Esophagus muscularis mucosa (tissue), 4 donors: ENCODE results near the gene OLA1. TPM values are rescaled to one million over a fixed set of nuclear protein-coding genes. Genes with fewer than 3 reads are reported as not detected.

Source experiments
- DNase-seq: peaks from one replicate; pipeline ENCODE4 v3.0.0-alpha.2; 2017; ENCODE audit errors: extremely low spot score
- H3K27ac ChIP-seq, 4 donors: fragments of 200-600 bp; sonication (generic); replicated peaks in 1 of 4; 1 replicate in 3 of 4; 2 replicates in 1 of 4; pipeline ENCODE4 v1.5.1; 2016 to 2019; ENCODE audit warnings: mild to moderate bottlenecking in 1 of 4
- H3K27me3 ChIP-seq, 4 donors: fragments of 200-600 bp; sonication (generic); one replicate each; pipeline versions ENCODE4 v1.5.1 to v1.6.0; 2016 to 2019
- H3K36me3 ChIP-seq, 4 donors: fragments of 200-600 bp; sonication (generic); one replicate each; pipeline ENCODE4 v1.5.1; 2016 to 2019
- H3K4me1 ChIP-seq, 4 donors: fragments of 200-600 bp; sonication (generic); one replicate each; pipeline ENCODE4 v1.5.1; 2016 to 2019
- H3K4me3 ChIP-seq, 4 donors: fragments of 200-600 bp; sonication (generic); 1 replicate in 2 of 4; 2 replicates in 2 of 4; pipeline ENCODE4 v1.5.1; 2016 to 2019; ENCODE audit warnings: mild to moderate bottlenecking in 4 of 4, moderate library complexity in 1 of 4
- H3K9me3 ChIP-seq, 4 donors: fragments of 200-600 bp; sonication (generic); 1 replicate in 3 of 4; 2 replicates in 1 of 4; pipeline ENCODE4 v1.5.1; 2016 to 2019
- EP300 ChIP-seq: sonication (generic); formaldehyde crosslinking; IDR thresholded peaks from one replicate; pipeline ENCODE4 v1.6.1; 2017; ENCODE audit warnings: antibody characterized with exemption
- POLR2A ChIP-seq: fragments of 450-650 bp; IDR thresholded peaks from one replicate; pipeline ENCODE4 v1.6.1; 2017; ENCODE audit warnings: antibody characterized with exemption, moderate library complexity, mild to moderate bottlenecking, low read depth
- POLR2AphosphoS5 ChIP-seq, 2 donors: sonication (generic); formaldehyde crosslinking; IDR thresholded peaks; one replicate each; pipeline ENCODE4 v1.6.1; 2017; ENCODE audit warnings: antibody characterized with exemption in 2 of 2
- WGBS: methylation state at CpG from one replicate; pipeline ENCODE4 v1.1.5; 2018; 5-methylcytosine and 5-hydroxymethylcytosine counted together
- intact Hi-C: fragments of 100-400 bp; cut with DNase I; formaldehyde crosslinking; loops from one replicate; pipeline ENCODE4 v1.15.1; 2023
- total RNA-seq, 4 donors: library from RNA; depleted of rRNA; stranded (reverse); fragments of >200 nt; gene quantifications; one replicate each; pipeline versions ENCODE4 v1.1.0 to v1.2.1, GENCODE V29; 2016
- TF ChIP-seq, protein P1 (sequence below), 3 experiments: fragments of 200-600 bp in 2 of 3; fragments of 450-650 bp in 1 of 3; sonication (generic) in 2 of 3; IDR thresholded peaks; one replicate each; pipeline ENCODE4 v1.5.1; 2017 to 2019; ENCODE audit warnings: antibody characterized with exemption in 3 of 3, mild to moderate bottlenecking in 2 of 3, moderate library complexity in 1 of 3

Gene OLA1
- total RNA-seq, 4 donors from 2014 or later, result 54.2 to 62.7 (median 60.1) TPM

DNA sequence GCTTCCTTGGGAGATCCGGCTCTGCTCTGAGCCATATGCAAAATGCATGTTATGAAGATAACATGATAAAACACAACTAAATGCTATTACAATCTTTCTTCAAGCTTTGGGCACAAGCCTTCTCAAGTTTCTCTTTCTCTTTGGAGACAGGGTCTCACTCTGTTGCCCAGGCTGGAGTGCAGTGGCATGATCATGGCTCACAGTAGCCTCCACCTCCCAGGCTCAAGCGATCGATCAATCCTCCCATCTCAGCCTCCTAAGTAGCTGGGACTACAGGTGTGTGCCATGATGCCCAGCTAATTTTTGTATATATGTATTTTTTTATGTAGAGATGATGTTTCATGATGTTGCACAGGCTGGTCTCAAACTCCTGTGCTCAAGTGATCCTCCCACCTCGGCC lies 175.5 kb downstream of the OLA1 start:
- intact Hi-C loops, result no loop called here
- DNase-seq, result no peak

DNA sequence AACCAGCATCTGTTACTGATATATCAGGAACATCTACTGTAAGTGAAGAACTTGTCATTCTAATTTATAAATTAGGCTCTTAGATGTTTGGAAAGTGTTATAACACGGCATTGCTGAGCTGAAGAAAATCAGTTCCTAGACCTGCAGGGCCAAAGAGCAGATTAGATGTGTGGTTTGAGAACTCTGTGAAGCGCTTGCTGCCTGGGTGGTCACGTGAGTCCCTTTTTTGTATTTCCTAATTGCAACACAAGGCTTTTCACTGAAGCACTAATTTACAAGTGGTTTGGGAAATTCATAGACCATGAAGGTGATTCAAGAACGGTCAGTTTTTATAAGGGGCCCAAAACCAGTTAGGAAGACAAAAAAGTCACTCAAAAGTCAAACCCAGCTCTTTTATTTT lies 176.3 kb downstream of the OLA1 start:
- no peaks in the 10 kb centered on the region for H3K4me1 ChIP-seq
- intact Hi-C loops, result no loop called here
- no peaks in the 10 kb centered on the region for H3K27me3 ChIP-seq
- DNase-seq, result no peak
- no peaks in the 10 kb centered on the region for H3K9me3 ChIP-seq
- TF ChIP-seq, protein P1, sequence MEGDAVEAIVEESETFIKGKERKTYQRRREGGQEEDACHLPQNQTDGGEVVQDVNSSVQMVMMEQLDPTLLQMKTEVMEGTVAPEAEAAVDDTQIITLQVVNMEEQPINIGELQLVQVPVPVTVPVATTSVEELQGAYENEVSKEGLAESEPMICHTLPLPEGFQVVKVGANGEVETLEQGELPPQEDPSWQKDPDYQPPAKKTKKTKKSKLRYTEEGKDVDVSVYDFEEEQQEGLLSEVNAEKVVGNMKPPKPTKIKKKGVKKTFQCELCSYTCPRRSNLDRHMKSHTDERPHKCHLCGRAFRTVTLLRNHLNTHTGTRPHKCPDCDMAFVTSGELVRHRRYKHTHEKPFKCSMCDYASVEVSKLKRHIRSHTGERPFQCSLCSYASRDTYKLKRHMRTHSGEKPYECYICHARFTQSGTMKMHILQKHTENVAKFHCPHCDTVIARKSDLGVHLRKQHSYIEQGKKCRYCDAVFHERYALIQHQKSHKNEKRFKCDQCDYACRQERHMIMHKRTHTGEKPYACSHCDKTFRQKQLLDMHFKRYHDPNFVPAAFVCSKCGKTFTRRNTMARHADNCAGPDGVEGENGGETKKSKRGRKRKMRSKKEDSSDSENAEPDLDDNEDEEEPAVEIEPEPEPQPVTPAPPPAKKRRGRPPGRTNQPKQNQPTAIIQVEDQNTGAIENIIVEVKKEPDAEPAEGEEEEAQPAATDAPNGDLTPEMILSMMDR (IDR thresholded peaks at IDR 0.05), result no peak
- TF ChIP-seq EP300 (no peak), POLR2A (no peak), POLR2AphosphoS5 (IDR thresholded peaks at IDR 0.05) (no peak)
- 75% methylated on average over 4 of the region's 4 CpGs for WGBS
- peaks cover 0 to 7% (median 2%) of the 10 kb centered on the region in 4 donors for H3K36me3 ChIP-seq
- H3K27ac ChIP-seq, result no peak overlapping the region
- H3K4me3 ChIP-seq, result no peak overlapping the region

More for the DNA sequence above, 175.5 kb downstream of the OLA1 start:
- Histone ChIP-seq H3K27me3 (no peaks in the 10 kb centered on the region), H3K4me1 (no peaks in the 10 kb centered on the region), H3K36me3 (peaks cover 0 to 7% (median 2%) of the 10 kb centered on the region in 4 donors), H3K9me3 (no peaks in the 10 kb centered on the region), H3K27ac (no peak overlapping the region), H3K4me3 (no peak overlapping the region)
- WGBS, result 97% methylated on average over 4 of the region's 4 CpGs
- TF ChIP-seq POLR2AphosphoS5 (IDR thresholded peaks at IDR 0.05) (no peak), POLR2A (no peak), EP300 (no peak)
- TF ChIP-seq, protein P1 (IDR thresholded peaks at IDR 0.05), result no peak

DNA sequence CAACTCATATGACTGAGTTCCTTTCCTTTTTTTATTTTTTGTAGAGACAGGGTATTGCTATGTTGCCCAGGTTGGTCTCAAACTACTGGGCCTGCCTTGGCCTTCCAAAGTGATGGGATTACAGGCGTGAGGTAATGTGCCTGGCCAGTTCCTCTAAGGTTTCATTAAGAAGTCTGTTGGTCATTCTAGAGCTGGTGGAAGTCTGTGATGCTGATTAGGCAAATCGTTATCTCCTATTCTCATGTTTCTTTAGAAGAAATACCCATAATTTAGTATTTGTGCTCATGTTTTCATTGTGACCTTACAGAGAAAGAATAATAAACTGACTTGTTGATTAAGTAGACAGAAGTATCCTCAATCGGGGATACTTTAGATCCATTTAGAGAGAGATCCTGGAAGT lies 177.0 kb downstream of the OLA1 start:
- Histone ChIP-seq H3K9me3 (no peaks in the 10 kb centered on the region), H3K4me1 (no peaks in the 10 kb centered on the region), H3K27ac (no peak overlapping the region), H3K4me3 (no peak overlapping the region), H3K27me3 (no peaks in the 10 kb centered on the region), H3K36me3 (peaks cover 0 to 7% (median 2%) of the 10 kb centered on the region in 4 donors)
- intact Hi-C loops, result no loop called here
- TF ChIP-seq EP300 (no peak), POLR2AphosphoS5 (IDR thresholded peaks at IDR 0.05) (no peak), POLR2A (no peak)
- TF ChIP-seq, protein P1 (IDR thresholded peaks at IDR 0.05), result no peak
- DNase-seq, result no peak
- 94% methylated on average over 3 of the region's 3 CpGs for WGBS

DNA sequence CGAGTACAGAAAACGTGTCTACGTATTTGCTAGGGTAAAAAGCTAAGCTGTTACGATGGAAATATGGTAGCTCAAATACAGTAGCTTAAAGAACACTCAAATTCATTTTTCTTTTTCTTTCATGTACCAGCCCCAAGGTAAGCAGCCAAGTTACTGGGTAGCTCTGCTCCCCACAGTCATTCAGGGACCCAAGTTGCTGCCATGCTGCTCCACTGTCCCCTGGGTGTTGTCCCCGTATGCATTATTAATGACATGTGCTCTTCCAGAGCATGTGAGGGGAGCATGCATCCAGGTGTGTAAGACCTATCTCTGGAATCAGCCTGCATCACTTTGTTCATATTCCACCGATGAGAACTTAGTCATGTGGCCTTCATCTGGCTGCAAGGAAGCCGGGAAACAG lies 178.1 kb downstream of the OLA1 start:
- H3K9me3 ChIP-seq, result no peaks in the 10 kb centered on the region
- TF ChIP-seq POLR2AphosphoS5 (IDR thresholded peaks at IDR 0.05) (no peak), POLR2A (no peak), EP300 (no peak)
- TF ChIP-seq, protein P1 (IDR thresholded peaks at IDR 0.05), result no peak
- no peaks in the 10 kb centered on the region for H3K4me1 ChIP-seq
- no peak overlapping the region for H3K27ac ChIP-seq
- WGBS, result 76% methylated on average over 7 of the region's 7 CpGs
- no peak overlapping the region for H3K4me3 ChIP-seq
- intact Hi-C loops, result no loop called here
- DNase-seq, result no peak
- no peaks in the 10 kb centered on the region for H3K27me3 ChIP-seq
- peaks cover 0 to 7% (median 2%) of the 10 kb centered on the region in 4 donors for H3K36me3 ChIP-seq

DNA sequence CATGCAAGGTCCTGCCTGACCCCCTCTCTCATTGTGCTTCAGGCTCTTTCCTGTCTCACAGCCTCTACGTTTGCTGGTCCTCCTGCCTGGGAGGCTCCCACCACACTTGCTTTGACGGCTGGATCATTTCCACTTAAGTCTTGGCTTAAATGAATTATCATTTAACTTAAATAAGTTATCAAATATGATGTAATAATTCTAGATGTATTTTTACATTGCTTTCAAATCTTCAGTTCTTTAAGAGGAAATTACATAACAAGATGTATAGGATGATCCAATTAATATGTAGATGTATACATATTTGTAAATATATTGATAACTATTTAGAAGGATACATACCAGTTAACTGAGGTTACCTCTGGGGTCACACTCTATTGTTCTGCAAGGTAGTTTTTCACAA lies 180.5 kb downstream of the OLA1 start:
- 91% methylated on average over 2 of the region's 2 CpGs for WGBS
- TF ChIP-seq, protein P1 (IDR thresholded peaks at IDR 0.05), result no peak
- no peak for TF ChIP-seq EP300
- TF ChIP-seq POLR2A, result no peak
- TF ChIP-seq POLR2AphosphoS5 (IDR thresholded peaks at IDR 0.05), result no peak

More for the DNA sequence above, 180.5 kb downstream of the OLA1 start:
- intact Hi-C loops, result no loop called here
- DNase-seq, result no peak
- peaks cover 0 to 3% (median 0%) of the 10 kb centered on the region in 4 donors for H3K27me3 ChIP-seq
- no peak overlapping the region for H3K4me3 ChIP-seq
- no peak overlapping the region for H3K27ac ChIP-seq
- no peaks in the 10 kb centered on the region for H3K9me3 ChIP-seq
- no peaks in the 10 kb centered on the region for H3K36me3 ChIP-seq
- no peaks in the 10 kb centered on the region for H3K4me1 ChIP-seq
